ENCODE results near the gene BANF2.

GRCh38 chr20:17688965-17689364 lies 10.8 kb upstream of the BANF2 start:
- TF ChIP-seq POLR2A (IDR thresholded peaks at IDR 0.05; ENCODE audit: low read depth, low read length), result no peak
- no peak for TF ChIP-seq CTCF (conservative IDR thresholded peaks at IDR 0.05; ENCODE audit: low read depth, low read length)
- TF ChIP-seq MAZ (IDR thresholded peaks at IDR 0.05; ENCODE audit: borderline replicate concordance, low read depth, low read length), result no peak
- no peak for TF ChIP-seq ELK1 (IDR thresholded peaks at IDR 0.05; ENCODE audit: borderline replicate concordance, low read depth, low read length)
- TF ChIP-seq FOS (IDR thresholded peaks at IDR 0.05; ENCODE audit: low read depth, low read length), result no peak
- TF ChIP-seq SMC3 (IDR thresholded peaks at IDR 0.05; ENCODE audit: low read depth, low read length), result no peak
- no peak for TF ChIP-seq RFX5 (IDR thresholded peaks at IDR 0.05; ENCODE audit: low read depth, low read length)
- no peak for TF ChIP-seq CEBPB (IDR thresholded peaks at IDR 0.05; ENCODE audit: low read depth, low read length)
- no peak for TF ChIP-seq MXI1 (IDR thresholded peaks at IDR 0.05; ENCODE audit: borderline replicate concordance, low read depth, low read length)
- TF ChIP-seq NFE2L2 (IDR thresholded peaks at IDR 0.05; ENCODE audit: low read depth, low read length), result no peak
- no peak for TF ChIP-seq RAD21 (IDR thresholded peaks at IDR 0.05; ENCODE audit: low read length)
- TF ChIP-seq MAFK (IDR thresholded peaks at IDR 0.05; ENCODE audit: low read depth, low read length), result no peak
- no peak for TF ChIP-seq BHLHE40 (IDR thresholded peaks at IDR 0.05; ENCODE audit: low read depth, low read length)

Measured in IMR-90 (cell line).